GM12865 (cell line): ENCODE measurements around the gene ALDH1A3.

Experiments
- DNase-seq: peaks from one replicate; pipeline ENCODE4 v3.0.0; 2010; ENCODE audit warnings: low read depth
- H3K4me3 ChIP-seq: 2 replicates; pipeline ENCODE4 v1.5.1; 2011; ENCODE audit warnings: mild to moderate bottlenecking, low read depth, low read length, control low read depth
- TF ChIP-seq, protein P1 (sequence below): IDR thresholded peaks from 2 replicates; pipeline ENCODE4 v1.5.1; 2011; ENCODE audit warnings: low read length, control low read depth, low read depth, inconsistent platforms; ENCODE audit not compliant: insufficient read depth; ENCODE audit errors: missing control alignments

Gene ALDH1A3

GRCh38 chr15:100909989-100910955 lies 30.6 kb downstream of the ALDH1A3 start:
- no peak overlapping the region for H3K4me3 ChIP-seq
- no peak for DNase-seq
- TF ChIP-seq, protein P1, sequence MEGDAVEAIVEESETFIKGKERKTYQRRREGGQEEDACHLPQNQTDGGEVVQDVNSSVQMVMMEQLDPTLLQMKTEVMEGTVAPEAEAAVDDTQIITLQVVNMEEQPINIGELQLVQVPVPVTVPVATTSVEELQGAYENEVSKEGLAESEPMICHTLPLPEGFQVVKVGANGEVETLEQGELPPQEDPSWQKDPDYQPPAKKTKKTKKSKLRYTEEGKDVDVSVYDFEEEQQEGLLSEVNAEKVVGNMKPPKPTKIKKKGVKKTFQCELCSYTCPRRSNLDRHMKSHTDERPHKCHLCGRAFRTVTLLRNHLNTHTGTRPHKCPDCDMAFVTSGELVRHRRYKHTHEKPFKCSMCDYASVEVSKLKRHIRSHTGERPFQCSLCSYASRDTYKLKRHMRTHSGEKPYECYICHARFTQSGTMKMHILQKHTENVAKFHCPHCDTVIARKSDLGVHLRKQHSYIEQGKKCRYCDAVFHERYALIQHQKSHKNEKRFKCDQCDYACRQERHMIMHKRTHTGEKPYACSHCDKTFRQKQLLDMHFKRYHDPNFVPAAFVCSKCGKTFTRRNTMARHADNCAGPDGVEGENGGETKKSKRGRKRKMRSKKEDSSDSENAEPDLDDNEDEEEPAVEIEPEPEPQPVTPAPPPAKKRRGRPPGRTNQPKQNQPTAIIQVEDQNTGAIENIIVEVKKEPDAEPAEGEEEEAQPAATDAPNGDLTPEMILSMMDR = no peak

- TF ChIP-seq, protein P1 = no peak
- no peak overlapping the region for H3K4me3 ChIP-seq
- no peak for DNase-seq
These were observed 31.5 kb downstream of the ALDH1A3 start for GRCh38 chr15:100911086-100911485.

DNA sequence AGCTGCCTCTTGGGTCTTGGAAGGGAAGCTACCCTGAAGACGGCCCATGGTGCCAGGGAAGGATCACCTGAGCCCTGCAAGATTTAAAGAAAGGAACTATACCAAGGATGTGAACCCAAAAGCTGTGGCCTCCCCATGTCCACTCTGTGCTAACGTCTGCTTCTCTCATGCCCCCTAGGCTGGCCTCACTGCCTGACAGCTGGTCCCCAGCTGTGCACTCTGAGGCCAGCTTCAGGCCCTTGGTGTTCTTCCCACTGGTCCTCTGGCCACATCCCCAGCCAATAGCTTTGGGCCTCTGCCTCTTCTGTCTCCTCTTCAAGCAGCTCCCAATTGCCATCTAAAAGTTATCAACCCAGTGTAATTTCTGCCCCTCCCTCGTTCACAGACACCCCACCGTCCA lies 34.3 kb downstream of the ALDH1A3 start:
- DNase-seq = no peak
- TF ChIP-seq, protein P1 = no peak
- no peak overlapping the region for H3K4me3 ChIP-seq

DNA sequence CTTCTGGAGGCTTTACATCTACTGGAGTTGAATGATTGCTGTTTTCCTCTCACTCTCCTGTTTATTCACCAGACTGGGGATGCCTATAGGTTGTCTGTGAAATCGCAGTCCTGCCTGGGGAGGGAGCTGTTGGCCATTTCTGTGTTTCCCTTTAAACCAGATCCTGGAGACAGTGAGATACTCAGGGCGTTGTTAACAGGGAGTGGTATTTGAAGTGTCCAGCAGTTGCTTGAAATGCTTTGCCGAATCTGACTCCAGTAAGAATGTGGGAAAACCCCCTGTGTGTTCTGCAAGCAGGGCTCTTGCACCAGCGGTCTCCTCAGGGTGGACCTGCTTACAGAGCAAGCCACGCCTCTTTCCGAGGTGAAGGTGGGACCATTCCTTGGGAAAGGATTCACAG lies 35.2 kb downstream of the ALDH1A3 start:
- TF ChIP-seq, protein P1 = no peak
- H3K4me3 ChIP-seq = no peak overlapping the region
- DNase-seq = no peak

DNA sequence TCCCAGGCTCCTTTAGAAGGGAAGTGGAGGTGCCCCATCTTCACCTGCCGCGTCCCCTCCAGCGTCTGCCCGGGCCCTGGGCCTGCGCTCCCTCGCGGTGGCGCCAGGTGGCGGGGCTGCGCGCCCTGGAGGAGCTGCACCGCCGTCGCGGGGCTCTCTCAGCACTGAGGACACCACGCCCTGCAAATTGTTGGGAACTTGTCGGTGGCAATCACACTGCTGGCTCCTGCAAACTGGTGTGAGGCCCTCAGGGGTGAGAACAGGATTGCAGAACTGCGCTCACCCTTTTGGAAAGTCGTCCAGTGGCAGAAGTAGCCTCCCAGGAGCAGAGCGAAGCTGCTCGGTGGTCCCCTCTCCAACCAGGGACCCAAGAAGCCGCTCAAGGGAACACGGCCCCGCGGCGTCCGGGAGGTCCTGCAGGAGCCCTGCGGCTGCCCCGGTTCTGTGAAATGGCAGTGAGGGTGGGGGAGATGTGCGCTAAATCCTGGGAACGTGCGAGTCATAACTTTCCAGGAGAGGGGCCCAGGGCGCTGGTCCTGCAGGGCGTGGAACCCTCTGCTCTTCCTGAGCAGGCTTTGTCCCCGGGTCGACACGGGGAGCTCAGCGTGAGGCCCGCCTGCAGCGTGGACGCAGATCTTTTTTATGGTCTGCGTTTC lies 38.5 kb downstream of the ALDH1A3 start:
- peak; percentile 90 for DNase-seq
- TF ChIP-seq, protein P1 = peak; percentile 97
- H3K4me3 ChIP-seq = peak overlapping the region; percentile 72

DNA sequence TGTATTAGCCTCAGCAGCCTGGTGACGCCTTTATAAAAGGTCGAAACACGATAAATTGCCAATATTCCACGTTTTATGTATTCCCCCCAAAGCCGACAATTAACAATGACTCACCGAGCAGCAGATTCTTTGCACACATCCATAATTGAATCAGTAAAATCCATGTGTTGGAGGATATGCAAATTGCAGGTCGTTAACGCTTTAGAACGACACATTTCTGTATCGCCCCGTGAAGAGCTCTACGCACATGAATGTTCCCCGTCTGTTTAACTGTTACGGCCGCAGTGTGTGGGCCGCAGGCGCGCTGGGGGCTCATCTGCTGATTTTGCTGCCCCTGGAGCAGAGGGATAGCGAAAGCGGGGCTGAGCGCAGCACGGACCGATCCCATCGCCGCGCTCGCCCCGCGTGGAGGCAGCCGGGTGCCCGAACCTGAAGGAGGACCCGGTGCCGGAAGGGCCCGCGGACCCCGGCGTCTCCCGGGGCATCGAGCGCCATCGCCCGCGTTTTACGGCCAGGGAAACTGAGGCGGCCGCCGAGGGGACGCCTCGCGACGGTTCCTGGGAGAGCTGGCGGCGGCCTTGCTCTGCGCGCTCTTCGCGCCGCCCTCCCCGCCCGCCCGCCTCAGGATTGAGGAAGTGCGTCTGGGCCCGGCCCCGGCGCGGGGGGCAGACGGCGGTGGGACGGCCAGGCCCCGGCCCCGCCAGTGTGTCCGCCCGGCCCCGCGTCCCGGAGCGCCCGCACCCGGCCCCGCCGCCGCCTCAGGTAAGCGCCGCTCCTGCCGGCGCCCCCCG lies 39.3 kb downstream of the ALDH1A3 start, which contains the start of gene LRRK1:
Gene LRRK1 (plus strand): TSS at position 668 of the 791 bp plus-strand sequence. CDS start 5,276 bp downstream, outside the sequence.
- H3K4me3 ChIP-seq = peak within 1 kb of the TSS; percentile 88
- peak; percentile 66 for DNase-seq
- TF ChIP-seq, protein P1 = no peak
